ENCODE measurements around the gene CEPT1.
"Not testable (repeated sequence)": the region's sequence is repeated elsewhere in the genome, so short reads cannot be mapped to it uniquely, and the experiment has no call there.

The CEPT1 gene

GRCh38 chr1:111139956-111140679 lies at the start of gene CEPT1, which contains the start of gene DRAM2:
Gene CEPT1 (plus strand): TSS chr1:111140223. CDS start chr1:111147715, 7,492 bp downstream.
Gene DRAM2 (minus strand): TSS chr1:111140093. CDS start chr1:111131554, 8,539 bp downstream.
- in situ Hi-C loops (cut with MboI; ENCODE audit: low sequenced_read_pairs) = no loop called here

- in situ Hi-C loops (cut with MboI; ENCODE audit: low sequenced_read_pairs) = not testable (repeated sequence)
These were observed 44.6 kb upstream of the CEPT1 start for GRCh38 chr1:111095421-111095820.

- in situ Hi-C loops (cut with MboI; ENCODE audit: low sequenced_read_pairs) = no loop called here
These were observed 42.5 kb upstream of the CEPT1 start for GRCh38 chr1:111097356-111098099.

GRCh38 chr1:111099289-111099688 lies 40.7 kb upstream of the CEPT1 start:
- in situ Hi-C loops (cut with MboI; ENCODE audit: low sequenced_read_pairs) = no loop called here

- in situ Hi-C loops (cut with MboI; ENCODE audit: low sequenced_read_pairs) = no loop called here
These were observed 38.0 kb upstream of the CEPT1 start for GRCh38 chr1:111101854-111102642.

GRCh38 chr1:111104981-111105380 lies 35.0 kb upstream of the CEPT1 start:
- in situ Hi-C loops (cut with MboI; ENCODE audit: low sequenced_read_pairs) = no loop called here

- in situ Hi-C loops (cut with MboI; ENCODE audit: low sequenced_read_pairs) = no loop called here
These were observed 29.7 kb upstream of the CEPT1 start for GRCh38 chr1:111110197-111110899.

- in situ Hi-C loops (cut with MboI; ENCODE audit: low sequenced_read_pairs) = no loop called here
These were observed 23.5 kb upstream of the CEPT1 start for GRCh38 chr1:111116496-111116895.

- in situ Hi-C loops (cut with MboI; ENCODE audit: low sequenced_read_pairs) = no loop called here
These were observed 13.7 kb upstream of the CEPT1 start for GRCh38 chr1:111126354-111126753.

- in situ Hi-C loops (cut with MboI; ENCODE audit: low sequenced_read_pairs) = no loop called here
These were observed 11.9 kb upstream of the CEPT1 start for GRCh38 chr1:111127923-111128643.

- in situ Hi-C loops (cut with MboI; ENCODE audit: low sequenced_read_pairs) = no loop called here
These were observed 10.6 kb upstream of the CEPT1 start for GRCh38 chr1:111129376-111129775.

- in situ Hi-C loops (cut with MboI; ENCODE audit: low sequenced_read_pairs) = no loop called here
These were observed 8.3 kb upstream of the CEPT1 start for GRCh38 chr1:111131693-111132092.

GRCh38 chr1:111133866-111134265 lies 6.2 kb upstream of the CEPT1 start:
- in situ Hi-C loops (cut with MboI; ENCODE audit: low sequenced_read_pairs) = no loop called here

GRCh38 chr1:111139324-111139955 lies 583 bp upstream of the CEPT1 start:
- in situ Hi-C loops (cut with MboI; ENCODE audit: low sequenced_read_pairs) = no loop called here

GRCh38 chr1:111140680-111140967 lies 601 bp downstream of the CEPT1 start:
- in situ Hi-C loops (cut with MboI; ENCODE audit: low sequenced_read_pairs) = no loop called here

GRCh38 chr1:111141245-111142220 lies 1.5 kb downstream of the CEPT1 start:
- in situ Hi-C loops (cut with MboI; ENCODE audit: low sequenced_read_pairs) = no loop called here

GRCh38 chr1:111142356-111142975 lies 2.4 kb downstream of the CEPT1 start:
- in situ Hi-C loops (cut with MboI; ENCODE audit: low sequenced_read_pairs) = no loop called here

GRCh38 chr1:111145542-111145941 lies 5.5 kb downstream of the CEPT1 start:
- in situ Hi-C loops (cut with MboI; ENCODE audit: low sequenced_read_pairs) = no loop called here
